Activated CD4-positive, alpha-beta T cell treated with anti-CD3 and anti-CD28 coated beads, Interleukin-2, amount 10 ng/mL, durations not matched to agents 24 days and 14 days (primary cell): ENCODE results near the gene EZH2. TPM values are rescaled to one million over a fixed set of nuclear protein-coding genes. Genes with fewer than 3 reads are reported as not detected.
A peak's percentile ranks its signal among the peaks of the same experiment; 100 is the strongest.

Experiments
- DNase-seq: peaks from one replicate; pipeline ENCODE4 v3.0.0; 2022
- H3K27ac Mint-ChIP-seq: one replicate; pipeline ENCODE4 v1.8.0; 2022; ENCODE audit warnings: mild to moderate bottlenecking, mixed read lengths
- H3K27me3 Mint-ChIP-seq: one replicate; pipeline ENCODE4 v1.8.0; 2022; ENCODE audit warnings: mixed read lengths
- H3K36me3 Mint-ChIP-seq: one replicate; pipeline ENCODE4 v1.8.0; 2022; ENCODE audit warnings: low read depth, mild to moderate bottlenecking, mixed read lengths
- H3K4me1 Mint-ChIP-seq: one replicate; pipeline ENCODE4 v1.8.0; 2021; ENCODE audit warnings: mixed read lengths
- H3K4me3 Mint-ChIP-seq: one replicate; pipeline ENCODE4 v1.8.0; 2022; ENCODE audit warnings: mild to moderate bottlenecking, moderate library complexity, mixed read lengths
- H3K9me3 Mint-ChIP-seq: one replicate; pipeline ENCODE4 v1.8.0; 2021; ENCODE audit warnings: mixed read lengths
- intact Hi-C: fragments of 100-400 bp; cut with micrococcal nuclease; formaldehyde crosslinking; loops from one replicate; pipeline ENCODE4 v1.15.1; 2023
- total RNA-seq: library from RNA; stranded (reverse); gene quantifications from 2 replicates; pipeline ENCODE4 v1.2.3, GENCODE V29; 2022

Gene EZH2
- total RNA-seq, 1 donor from 2014 or later = 126 TPM

- DNase-seq = peak; percentile 82
- H3K9me3 Mint-ChIP-seq = no peaks in the 10 kb centered on the region
- H3K27ac Mint-ChIP-seq = peak overlapping the region; percentile 98
- peak overlapping the region; percentile 84 for H3K4me3 Mint-ChIP-seq
- intact Hi-C loops = loop anchor here (1.0 to 10.0 kb wide), 10 partner anchors 13 to 406 kb away; partner anchors contain the start of genes CUL1, EZH2 and PDIA4
- peaks cover 3% of the 10 kb centered on the region for H3K36me3 Mint-ChIP-seq
- H3K4me1 Mint-ChIP-seq = peaks cover 63% of the 10 kb centered on the region
- H3K27me3 Mint-ChIP-seq = peaks cover 1% of the 10 kb centered on the region
Observed at GRCh38 chr7:148912758-148913541, 28.9 kb upstream of the EZH2 start.

GRCh38 chr7:148912151-148912550 is 28.1 kb upstream of the EZH2 start:
- DNase-seq = no peak
- Mint-ChIP-seq H3K27me3 (peaks cover 1% of the 10 kb centered on the region), H3K4me3 (peak overlapping the region; percentile 84), H3K27ac (peak overlapping the region; percentile 98), H3K4me1 (peaks cover 63% of the 10 kb centered on the region), H3K9me3 (no peaks in the 10 kb centered on the region), H3K36me3 (peaks cover 3% of the 10 kb centered on the region)
- intact Hi-C loops = loop anchor here (2.0 to 10.0 kb wide), 2 partner anchors 13 to 333 kb away; no protein-coding TSS in a partner anchor

DNA sequence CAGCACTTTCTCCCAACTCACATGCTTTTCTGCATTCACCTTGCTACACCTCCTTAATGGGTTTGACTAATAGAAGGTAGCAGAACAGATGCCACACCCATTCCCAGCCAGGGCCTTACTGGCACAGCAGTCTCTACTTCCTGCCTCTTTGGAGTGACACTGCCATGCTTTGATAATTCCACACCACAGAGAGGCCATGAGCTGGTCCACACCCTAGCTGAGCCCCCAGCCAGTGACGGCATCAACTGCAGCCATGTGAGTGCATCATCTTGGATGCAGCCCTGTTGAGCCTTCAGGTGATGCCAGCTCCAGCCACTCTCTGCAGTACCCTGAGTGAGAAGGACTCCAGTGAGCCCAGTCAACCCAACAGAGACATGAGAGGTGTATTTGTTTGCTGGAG is 27.5 kb upstream of the EZH2 start:
- DNase-seq = peak; percentile 64
- no peak overlapping the region for H3K4me3 Mint-ChIP-seq

GRCh38 chr7:148909568-148909967 is 25.5 kb upstream of the EZH2 start:
- H3K27me3 Mint-ChIP-seq = peaks cover 1% of the 10 kb centered on the region
- DNase-seq = no peak
- H3K36me3 Mint-ChIP-seq = no peaks in the 10 kb centered on the region
- H3K9me3 Mint-ChIP-seq = no peaks in the 10 kb centered on the region
- intact Hi-C loops = no loop called here
- no peak overlapping the region for H3K27ac Mint-ChIP-seq
- peaks cover 50% of the 10 kb centered on the region for H3K4me1 Mint-ChIP-seq
- no peak overlapping the region for H3K4me3 Mint-ChIP-seq

More for the DNA sequence above, 27.5 kb upstream of the EZH2 start:
- Mint-ChIP-seq H3K36me3 (peaks cover 3% of the 10 kb centered on the region), H3K9me3 (no peaks in the 10 kb centered on the region), H3K27me3 (peaks cover 1% of the 10 kb centered on the region), H3K4me1 (peaks cover 63% of the 10 kb centered on the region), H3K27ac (peak overlapping the region; percentile 98)
- intact Hi-C loops = loop anchor here (2.0 to 10.0 kb wide), 2 partner anchors 13 to 333 kb away; no protein-coding TSS in a partner anchor

DNA sequence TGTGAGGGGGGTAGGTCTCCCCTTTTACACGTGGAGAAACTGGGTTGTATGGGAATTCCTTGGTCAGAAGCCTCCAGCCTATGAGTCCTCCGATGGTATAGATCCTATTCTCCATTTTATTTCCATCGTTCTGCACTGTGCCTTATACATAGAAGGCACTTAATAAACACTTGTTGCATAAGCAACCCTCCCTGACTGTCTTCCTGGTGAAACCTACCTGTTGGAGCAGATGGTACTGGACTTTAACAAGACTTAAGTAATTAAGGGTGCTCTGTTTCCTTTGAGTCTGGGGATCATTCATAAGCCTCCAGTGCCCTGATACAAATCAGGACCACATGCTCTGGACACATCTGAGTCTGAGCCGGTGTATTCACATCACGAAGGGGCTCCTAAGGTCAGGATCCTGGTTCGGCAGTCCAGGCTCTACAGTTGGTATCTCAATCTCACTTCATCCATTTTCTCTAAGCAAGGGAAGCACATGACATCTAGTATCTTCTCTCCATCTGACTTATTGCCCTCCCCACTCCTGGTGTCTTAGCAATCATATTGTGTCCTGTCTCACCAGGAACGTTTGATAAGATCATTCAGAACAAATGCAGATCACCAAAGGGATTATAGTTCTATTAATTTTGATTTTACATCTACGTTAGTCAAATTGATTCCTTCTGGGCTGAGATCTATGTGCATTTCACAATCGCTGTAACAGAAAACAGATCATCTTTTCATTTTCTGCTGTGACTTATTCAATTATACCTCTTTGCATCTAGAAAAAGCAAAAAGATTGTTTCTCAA is 22.8 kb upstream of the EZH2 start:
- no peaks in the 10 kb centered on the region for H3K27me3 Mint-ChIP-seq
- H3K4me1 Mint-ChIP-seq = peaks cover 30% of the 10 kb centered on the region
- H3K27ac Mint-ChIP-seq = no peak overlapping the region
- H3K9me3 Mint-ChIP-seq = no peaks in the 10 kb centered on the region
- H3K4me3 Mint-ChIP-seq = no peak overlapping the region
- no peak for DNase-seq
- no peaks in the 10 kb centered on the region for H3K36me3 Mint-ChIP-seq
- intact Hi-C loops = no loop called here

DNA sequence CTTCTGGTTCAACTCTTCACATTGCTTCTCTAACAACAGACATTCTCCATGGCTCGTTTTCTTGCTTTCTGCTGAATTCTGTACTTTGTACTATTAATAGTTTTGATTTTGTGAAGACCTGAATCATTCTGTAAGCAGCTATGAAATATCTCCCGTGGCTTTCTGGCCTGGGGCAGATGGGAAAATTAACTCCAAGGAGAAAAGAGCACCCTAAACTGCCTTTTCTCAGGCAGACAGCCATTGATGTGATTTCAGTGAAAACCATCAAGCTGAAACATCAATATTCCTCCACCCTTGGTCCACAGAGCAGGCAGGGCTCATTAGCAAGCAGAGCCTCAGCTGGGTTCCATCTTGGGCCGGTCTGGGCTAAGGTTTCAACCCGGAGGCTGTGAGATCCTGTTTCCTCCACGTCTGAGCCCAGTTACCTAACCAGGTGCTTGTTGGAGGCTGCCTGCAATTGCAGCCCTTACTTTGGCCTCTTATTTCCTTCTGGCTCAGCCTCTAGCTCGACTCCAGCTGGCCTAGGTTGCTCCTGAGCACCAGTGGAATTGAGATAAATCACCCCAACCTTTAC is 21.1 kb upstream of the EZH2 start:
- H3K9me3 Mint-ChIP-seq = no peaks in the 10 kb centered on the region
- H3K4me3 Mint-ChIP-seq = no peak overlapping the region
- no peak for DNase-seq
- H3K27ac Mint-ChIP-seq = no peak overlapping the region
- H3K27me3 Mint-ChIP-seq = no peaks in the 10 kb centered on the region
- intact Hi-C loops = no loop called here
- H3K4me1 Mint-ChIP-seq = peaks cover 20% of the 10 kb centered on the region
- no peaks in the 10 kb centered on the region for H3K36me3 Mint-ChIP-seq

GRCh38 chr7:148903504-148903903 is 19.4 kb upstream of the EZH2 start:
- Mint-ChIP-seq H3K27me3 (no peaks in the 10 kb centered on the region), H3K36me3 (no peaks in the 10 kb centered on the region), H3K27ac (peak overlapping the region; percentile 4), H3K4me3 (no peak overlapping the region), H3K4me1 (peaks cover 16% of the 10 kb centered on the region), H3K9me3 (no peaks in the 10 kb centered on the region)
- intact Hi-C loops = no loop called here
- DNase-seq = no peak

DNA sequence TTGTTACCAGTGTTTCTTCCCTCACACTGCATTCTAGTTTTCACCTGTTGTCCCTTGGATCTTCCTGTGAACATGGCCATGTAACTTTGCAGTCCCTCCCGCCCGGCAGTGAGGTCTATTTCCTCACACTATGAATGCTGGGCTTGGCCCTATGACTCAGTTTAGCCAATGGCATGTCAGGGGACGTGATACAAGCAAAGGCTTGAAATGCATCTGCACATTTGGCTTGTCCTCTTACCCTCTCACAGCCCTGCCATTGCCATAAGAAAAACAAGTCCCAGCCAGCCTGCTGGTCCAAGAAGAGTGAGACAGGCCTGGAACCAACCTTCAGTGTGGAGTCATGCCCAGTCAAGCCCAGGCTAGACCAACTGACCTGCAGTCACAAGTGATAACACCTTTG is 17.1 kb upstream of the EZH2 start:
- H3K27me3 Mint-ChIP-seq = no peaks in the 10 kb centered on the region
- H3K36me3 Mint-ChIP-seq = no peaks in the 10 kb centered on the region
- no peak overlapping the region for H3K27ac Mint-ChIP-seq
- H3K9me3 Mint-ChIP-seq = no peaks in the 10 kb centered on the region
- peaks cover 14% of the 10 kb centered on the region for H3K4me1 Mint-ChIP-seq
- no peak for DNase-seq
- H3K4me3 Mint-ChIP-seq = no peak overlapping the region
- intact Hi-C loops = no loop called here

DNA sequence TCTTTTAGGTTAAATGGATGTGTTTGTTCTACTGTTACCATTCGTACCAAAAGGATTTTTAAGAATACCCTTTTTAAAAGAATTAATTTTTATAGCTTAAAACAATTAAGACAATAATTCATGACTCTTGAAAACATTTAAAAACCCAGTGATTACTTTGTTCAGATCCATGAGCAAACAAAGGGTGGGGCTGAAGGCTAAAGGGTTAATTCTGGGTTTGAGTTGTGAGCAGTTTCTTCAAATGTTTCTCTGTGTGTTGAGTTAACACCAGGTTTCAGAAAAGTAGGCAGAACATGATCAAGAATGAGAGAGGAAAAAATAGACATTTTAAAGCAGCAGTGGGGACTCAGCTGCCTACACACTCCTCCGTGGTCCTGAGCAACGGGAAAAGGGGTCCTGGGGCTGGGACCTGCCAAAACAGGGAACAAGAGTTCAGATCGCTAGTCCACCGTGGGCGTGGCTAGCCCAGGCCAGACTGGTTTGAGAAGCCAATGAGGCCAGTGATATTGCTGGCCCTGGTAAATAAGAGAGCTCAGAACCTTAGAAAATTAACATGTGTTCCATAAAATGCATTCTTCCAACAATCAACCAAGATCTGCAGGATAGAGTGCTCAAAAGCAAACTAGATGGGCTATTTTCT is 14.9 kb upstream of the EZH2 start:
- DNase-seq = peak; percentile 46
- Mint-ChIP-seq H3K27ac (peak overlapping the region; percentile 70), H3K9me3 (no peaks in the 10 kb centered on the region), H3K4me1 (peaks cover 16% of the 10 kb centered on the region), H3K36me3 (no peaks in the 10 kb centered on the region), H3K4me3 (no peak overlapping the region), H3K27me3 (no peaks in the 10 kb centered on the region)
- intact Hi-C loops = loop anchor here (2.0 kb wide), 1 partner anchor 14 kb away; no protein-coding TSS in a partner anchor

- H3K27me3 Mint-ChIP-seq = no peaks in the 10 kb centered on the region
- peaks cover 13% of the 10 kb centered on the region for H3K4me1 Mint-ChIP-seq
- no peak overlapping the region for H3K4me3 Mint-ChIP-seq
- intact Hi-C loops = no loop called here
- H3K36me3 Mint-ChIP-seq = peaks cover 7% of the 10 kb centered on the region
- no peak for DNase-seq
- H3K27ac Mint-ChIP-seq = no peak overlapping the region
- H3K9me3 Mint-ChIP-seq = no peaks in the 10 kb centered on the region
Observed at GRCh38 chr7:148894591-148894990, 10.5 kb upstream of the EZH2 start.

DNA sequence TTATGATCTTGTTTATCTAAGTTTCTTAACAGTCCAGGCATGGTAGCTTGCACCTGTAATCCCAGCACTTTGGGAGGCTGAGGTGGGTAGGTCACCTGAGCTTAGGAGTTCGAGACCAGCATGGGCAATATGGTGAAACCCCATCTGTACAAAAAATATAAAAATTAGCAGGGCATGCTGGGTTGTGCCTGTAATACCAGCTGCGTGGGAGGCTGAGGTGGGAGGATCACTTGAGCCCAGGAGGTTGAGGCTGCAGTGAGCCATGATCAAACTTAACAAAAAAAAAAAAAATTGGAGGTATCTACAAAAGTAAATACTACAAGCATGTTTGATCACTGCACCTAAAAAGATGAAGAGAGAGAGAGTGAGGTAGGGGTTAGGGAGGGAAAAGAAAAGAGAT is 9.0 kb upstream of the EZH2 start:
- no peak for DNase-seq
- no peaks in the 10 kb centered on the region for H3K9me3 Mint-ChIP-seq
- intact Hi-C loops = no loop called here
- peaks cover 9% of the 10 kb centered on the region for H3K4me1 Mint-ChIP-seq
- peaks cover 9% of the 10 kb centered on the region for H3K36me3 Mint-ChIP-seq
- H3K27me3 Mint-ChIP-seq = no peaks in the 10 kb centered on the region
- no peak overlapping the region for H3K4me3 Mint-ChIP-seq
- no peak overlapping the region for H3K27ac Mint-ChIP-seq

- H3K27me3 Mint-ChIP-seq = no peaks in the 10 kb centered on the region
- peaks cover 17% of the 10 kb centered on the region for H3K36me3 Mint-ChIP-seq
- no peaks in the 10 kb centered on the region for H3K9me3 Mint-ChIP-seq
- peak; percentile 52 for DNase-seq
- no peak overlapping the region for H3K27ac Mint-ChIP-seq
- H3K4me1 Mint-ChIP-seq = peaks cover 13% of the 10 kb centered on the region
- intact Hi-C loops = no loop called here
- no peak overlapping the region for H3K4me3 Mint-ChIP-seq
Observed at GRCh38 chr7:148888300-148888699, 4.2 kb upstream of the EZH2 start.

DNA sequence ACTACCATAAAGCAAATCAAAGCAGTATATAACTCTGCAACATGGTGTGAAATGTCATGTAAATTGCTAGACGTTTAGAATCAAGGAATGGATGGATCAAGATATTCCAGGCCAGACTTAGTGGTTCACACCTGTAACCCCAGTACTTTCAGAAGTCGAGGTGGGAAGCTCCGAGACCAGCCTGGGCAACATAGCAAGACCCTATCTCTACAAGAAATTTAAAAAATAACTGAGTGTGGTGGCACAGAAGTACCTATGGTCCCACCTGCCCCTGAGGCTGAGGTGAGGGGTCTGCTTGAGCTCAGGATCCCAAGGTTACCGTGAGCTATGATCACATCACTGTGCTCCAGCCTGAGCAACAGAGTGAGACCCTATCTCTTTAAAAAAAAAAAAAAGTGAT is 2.8 kb upstream of the EZH2 start:
- Mint-ChIP-seq H3K27ac (no peak overlapping the region), H3K27me3 (no peaks in the 10 kb centered on the region), H3K9me3 (no peaks in the 10 kb centered on the region), H3K4me3 (no peak overlapping the region), H3K36me3 (peaks cover 24% of the 10 kb centered on the region), H3K4me1 (peaks cover 17% of the 10 kb centered on the region)
- intact Hi-C loops = no loop called here
- no peak for DNase-seq
